Fibroblast of the aortic adventitia (primary cell): Measurements from ENCODE around the gene SUCLG1. TPM values are rescaled to one million over a fixed set of nuclear protein-coding genes. Genes with fewer than 3 reads are reported as not detected.

ENCODE experiments used
- DNase-seq: peaks from one replicate; pipeline ENCODE4 v3.0.0-alpha.2; 2010; ENCODE audit warnings: low read depth
- H3K4me3 ChIP-seq: 2 replicates; pipeline ENCODE4 v1.5.1; 2011; ENCODE audit warnings: low read depth, mild to moderate bottlenecking, control low read depth, low read length, moderate library complexity
- total RNA-seq: library from RNA; depleted of rRNA; stranded (reverse); fragments of >200 nt; gene quantifications from 2 replicates; pipeline ENCODE4 v1.2.3, GENCODE V29; 2012; ENCODE audit warnings: low replicate concordance
- TF ChIP-seq, protein P1 (sequence below): IDR thresholded peaks from 2 replicates; pipeline ENCODE4 v1.5.1; 2011; ENCODE audit warnings: mild to moderate bottlenecking, low read length, control low read depth, inconsistent platforms; ENCODE audit not compliant: insufficient read depth

SUCLG1 gene
- total RNA-seq, 1 donor = 44.9 TPM

DNA sequence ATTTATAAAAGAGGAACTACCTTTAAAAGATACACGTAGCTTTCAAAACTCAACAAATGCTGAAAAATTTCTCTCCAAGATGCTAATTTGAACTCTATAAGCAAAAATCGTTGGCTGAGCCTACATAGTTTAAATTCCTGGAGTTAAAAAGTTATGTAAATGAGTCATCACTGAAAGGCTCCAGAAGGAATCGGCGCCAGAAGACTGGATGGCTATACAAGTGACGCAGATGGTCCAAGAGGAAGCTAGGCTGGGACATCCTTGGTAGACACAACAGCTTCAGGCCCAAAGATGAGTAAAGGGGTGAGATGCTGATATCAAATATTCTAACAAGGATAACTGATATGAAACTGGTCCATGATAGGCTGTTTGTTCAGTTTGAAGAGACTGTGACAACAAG, 34.4 kb upstream of the SUCLG1 start:
- TF ChIP-seq, protein P1, sequence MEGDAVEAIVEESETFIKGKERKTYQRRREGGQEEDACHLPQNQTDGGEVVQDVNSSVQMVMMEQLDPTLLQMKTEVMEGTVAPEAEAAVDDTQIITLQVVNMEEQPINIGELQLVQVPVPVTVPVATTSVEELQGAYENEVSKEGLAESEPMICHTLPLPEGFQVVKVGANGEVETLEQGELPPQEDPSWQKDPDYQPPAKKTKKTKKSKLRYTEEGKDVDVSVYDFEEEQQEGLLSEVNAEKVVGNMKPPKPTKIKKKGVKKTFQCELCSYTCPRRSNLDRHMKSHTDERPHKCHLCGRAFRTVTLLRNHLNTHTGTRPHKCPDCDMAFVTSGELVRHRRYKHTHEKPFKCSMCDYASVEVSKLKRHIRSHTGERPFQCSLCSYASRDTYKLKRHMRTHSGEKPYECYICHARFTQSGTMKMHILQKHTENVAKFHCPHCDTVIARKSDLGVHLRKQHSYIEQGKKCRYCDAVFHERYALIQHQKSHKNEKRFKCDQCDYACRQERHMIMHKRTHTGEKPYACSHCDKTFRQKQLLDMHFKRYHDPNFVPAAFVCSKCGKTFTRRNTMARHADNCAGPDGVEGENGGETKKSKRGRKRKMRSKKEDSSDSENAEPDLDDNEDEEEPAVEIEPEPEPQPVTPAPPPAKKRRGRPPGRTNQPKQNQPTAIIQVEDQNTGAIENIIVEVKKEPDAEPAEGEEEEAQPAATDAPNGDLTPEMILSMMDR = no peak
- DNase-seq = peak; percentile 90
- no peak overlapping the region for H3K4me3 ChIP-seq

DNA sequence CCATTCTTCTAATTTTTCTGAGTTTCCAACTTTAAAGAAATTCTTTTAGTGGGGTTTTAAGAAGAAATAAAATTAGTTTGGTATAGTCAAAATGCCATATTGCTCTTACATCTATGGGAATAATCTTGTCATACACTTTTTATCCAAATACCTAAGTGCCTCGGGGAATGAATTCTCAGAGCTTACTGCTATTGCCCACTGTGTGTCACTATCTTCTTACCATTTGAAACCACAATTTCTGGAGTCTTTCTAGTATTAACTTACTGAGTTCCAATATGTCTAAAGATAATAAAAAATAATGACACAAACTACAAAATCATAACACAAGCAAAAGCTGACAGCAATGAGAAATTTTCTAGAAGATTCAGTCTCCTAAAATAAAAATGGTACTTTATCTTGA, 33.5 kb upstream of the SUCLG1 start:
- peak; percentile 44 for DNase-seq
- TF ChIP-seq, protein P1 = peak; percentile 20

DNA sequence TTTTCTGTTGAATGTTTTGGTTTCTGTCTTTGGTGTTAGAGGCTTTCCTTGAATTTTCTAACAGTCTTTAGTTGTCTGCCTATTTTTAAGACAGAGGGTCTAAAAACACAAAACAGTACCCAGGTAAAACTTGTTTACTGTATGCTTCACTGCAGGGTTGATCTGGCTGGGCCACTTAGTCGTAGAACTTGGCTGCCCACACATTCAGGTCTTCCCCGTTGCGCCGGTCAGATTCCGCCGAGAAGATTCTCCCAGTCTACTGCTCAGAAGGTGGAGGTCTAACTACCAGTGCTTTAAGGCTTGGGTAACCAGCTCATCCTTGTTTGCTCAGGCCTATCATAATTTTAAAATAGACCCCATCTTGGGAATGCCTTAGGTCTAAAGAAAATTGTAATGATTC, 32.7 kb upstream of the SUCLG1 start:
- TF ChIP-seq, protein P1 = no peak
- no peak for DNase-seq
- H3K4me3 ChIP-seq = no peak overlapping the region

More for the DNA sequence above, 33.5 kb upstream of the SUCLG1 start:
- H3K4me3 ChIP-seq = no peak overlapping the region

DNA sequence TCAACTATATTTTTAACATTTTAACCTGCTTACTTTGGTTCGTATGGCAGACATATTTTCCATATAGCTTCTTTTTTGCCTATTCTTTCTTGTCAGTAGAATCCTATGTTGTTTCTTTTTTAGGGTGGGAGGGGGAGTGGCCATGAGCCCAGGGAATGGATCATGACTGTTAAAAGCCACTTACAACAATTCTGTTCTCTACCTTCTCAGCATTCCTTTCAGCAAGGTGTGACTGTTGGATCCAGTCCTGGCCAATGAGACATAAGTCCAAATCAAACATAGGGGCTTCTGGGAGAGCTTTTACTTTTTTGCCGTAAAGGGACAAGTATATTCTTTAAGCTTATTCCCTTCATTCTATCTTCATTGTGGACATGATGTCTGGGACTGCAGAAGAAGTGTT, 32.2 kb upstream of the SUCLG1 start:
- no peak overlapping the region for H3K4me3 ChIP-seq
- TF ChIP-seq, protein P1 = no peak
- no peak for DNase-seq

DNA sequence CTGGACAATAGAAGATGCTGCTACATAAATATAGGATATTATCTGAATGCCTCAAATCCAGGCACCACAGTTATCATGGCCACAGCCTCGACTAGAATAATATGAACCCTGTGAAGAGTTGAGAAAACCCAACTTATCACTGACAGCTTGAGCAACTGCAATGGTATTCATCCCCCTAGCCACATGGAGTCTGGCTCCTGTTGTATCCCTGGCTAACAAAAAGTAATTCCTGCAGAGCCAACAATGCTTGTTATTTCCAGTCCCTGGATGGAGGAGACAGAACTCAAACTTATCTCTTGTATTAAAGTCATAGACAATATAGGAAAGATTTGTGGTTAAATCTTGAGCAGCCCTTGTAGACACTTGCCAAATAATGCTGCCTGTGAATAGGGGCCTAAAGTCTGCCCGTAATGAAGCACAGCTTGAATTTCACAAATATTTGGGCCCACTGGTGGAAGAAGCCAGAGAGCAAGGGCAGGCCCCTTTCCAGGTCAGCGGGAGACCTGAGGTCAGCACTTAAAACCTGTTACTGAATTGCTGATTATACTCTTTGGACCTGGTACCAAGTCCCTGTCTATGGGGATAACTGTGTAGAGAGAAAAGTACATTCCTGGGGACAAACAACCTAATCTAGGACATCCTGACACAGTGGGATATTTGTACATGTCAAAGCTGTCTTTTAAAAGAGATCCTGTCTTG, 28.4 kb upstream of the SUCLG1 start:
- TF ChIP-seq, protein P1 = no peak
- no peak overlapping the region for H3K4me3 ChIP-seq
- peak; percentile 98 for DNase-seq

DNA sequence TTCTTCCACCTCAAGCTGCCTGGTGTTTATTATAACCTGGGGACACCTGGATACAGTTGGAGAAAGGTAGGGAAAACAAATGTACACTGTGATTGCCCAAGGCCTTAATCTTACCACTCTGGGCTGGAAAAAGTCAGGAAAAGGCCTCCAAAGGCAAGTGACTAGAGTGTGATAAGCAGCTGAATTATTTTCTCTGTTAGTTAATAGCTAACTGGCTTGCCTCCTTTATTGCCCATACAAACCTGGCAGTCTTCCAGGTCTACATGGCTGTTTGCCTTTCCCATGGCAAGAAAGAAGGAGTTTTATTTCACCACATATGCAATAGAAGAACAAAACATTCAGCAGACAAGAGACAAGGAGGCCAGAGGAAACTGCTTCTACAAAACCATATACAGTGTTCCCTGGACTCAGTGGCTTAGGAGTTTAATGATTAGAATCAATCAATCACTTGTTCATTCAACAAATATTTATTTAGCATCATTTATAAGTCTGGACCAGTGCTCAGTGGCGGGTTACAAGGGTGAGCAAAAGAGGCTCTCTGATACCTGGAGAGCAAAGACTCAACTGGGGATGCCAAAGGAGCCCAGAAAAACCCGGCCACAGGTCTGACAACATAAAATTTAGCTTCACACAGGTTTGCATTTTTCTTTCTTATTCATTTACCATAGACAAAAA, 27.5 kb upstream of the SUCLG1 start:
- TF ChIP-seq, protein P1 = no peak
- peak; percentile 94 for DNase-seq
- H3K4me3 ChIP-seq = no peak overlapping the region
